Spleen (tissue), 11 donors: Measurements from ENCODE around the gene BAIAP2L1. TPM values are rescaled to one million over a fixed set of nuclear protein-coding genes. Genes with fewer than 3 reads are reported as not detected.

ENCODE experiments used
- DNase-seq: peaks from one replicate; pipeline ENCODE4 v3.0.0-alpha.2; 2020
- H3K27ac ChIP-seq, 8 donors: fragments of 200-600 bp; sonication (generic) in 7 of 8; 1 replicate in 4 of 8; 2 replicates in 4 of 8; pipeline versions ENCODE4 v1.5.0 to v1.8.0; 2016 to 2021; ENCODE audit warnings: inconsistent platforms in 4 of 8, mild to moderate bottlenecking in 4 of 8, moderate library complexity in 1 of 8
- H3K27me3 ChIP-seq, 7 donors: fragments of 200-600 bp; sonication (generic) in 6 of 7; replicated peaks in 1 of 7; 1 replicate in 4 of 7; 2 replicates in 3 of 7; pipeline versions ENCODE4 v1.5.0 to v1.8.0; 2016 to 2021; ENCODE audit warnings: inconsistent platforms in 3 of 7, mild to moderate bottlenecking in 1 of 7
- H3K36me3 ChIP-seq, 6 donors: fragments of 200-600 bp; sonication (generic) in 5 of 6; 1 replicate in 4 of 6; 2 replicates in 2 of 6; pipeline versions ENCODE4 v1.5.0 to v1.8.0; 2016 to 2021; ENCODE audit warnings: inconsistent platforms in 2 of 6
- H3K4me1 ChIP-seq, 6 donors: fragments of 200-600 bp; sonication (generic) in 5 of 6; 1 replicate in 3 of 6; 2 replicates in 3 of 6; pipeline versions ENCODE4 v1.5.0 to v1.8.0; 2016 to 2021; ENCODE audit warnings: inconsistent platforms in 3 of 6
- H3K4me3 ChIP-seq, 8 donors: fragments of 200-600 bp; sonication (generic) in 7 of 8; 1 replicate in 4 of 8; 2 replicates in 4 of 8; pipeline versions ENCODE4 v1.5.0 to v1.8.0; 2016 to 2021; ENCODE audit warnings: inconsistent platforms in 4 of 8, mild to moderate bottlenecking in 4 of 8, moderate library complexity in 2 of 8
- H3K9me3 ChIP-seq, 8 donors: fragments of 200-600 bp; sonication (generic) in 7 of 8; 1 replicate in 4 of 8; 2 replicates in 4 of 8; pipeline versions ENCODE4 v1.5.0 to v1.8.0; 2016 to 2021; ENCODE audit warnings: inconsistent platforms in 4 of 8
- CTCF ChIP-seq, 11 experiments: fragments of 200-600 bp in 7 of 11; fragments of 450-650 bp in 4 of 11; sonication (generic) in 4 of 11; IDR thresholded peaks in 8 of 11; conservative IDR thresholded peaks in 3 of 11; 1 replicate in 7 of 11; 2 replicates in 4 of 11; pipeline versions ENCODE4 v1.4.0 to v1.8.0; 2016 to 2021; ENCODE audit warnings: antibody characterized with exemption in 11 of 11, inconsistent platforms in 4 of 11, mild to moderate bottlenecking in 1 of 11
- POLR2A ChIP-seq, 3 donors: fragments of 450-650 bp; IDR thresholded peaks; one replicate each; pipeline ENCODE4 v1.5.1; 2017; ENCODE audit warnings: antibody characterized with exemption in 3 of 3, mild to moderate bottlenecking in 1 of 3
- POLR2AphosphoS5 ChIP-seq, 3 donors: sonication (generic); formaldehyde crosslinking; IDR thresholded peaks; one replicate each; pipeline ENCODE4 v1.5.1; 2017; ENCODE audit warnings: antibody characterized with exemption in 3 of 3
- WGBS, 5 donors: extraction: QIAGEN DNeasy Blood & Tissue Kit in 3 of 5; methylation state at CpG; one replicate each; pipeline versions ENCODE4 v1.1.5 to v1.1.7; 2013 to 2018; 5-methylcytosine and 5-hydroxymethylcytosine counted together
- intact Hi-C: fragments of 100-400 bp; cut with DNase I; formaldehyde crosslinking; loops from one replicate; pipeline ENCODE4 v1.15.0; 2023; ENCODE audit warnings: low total_unique reads
- polyA plus RNA-seq, 3 donors: library from polyadenylated mRNA; stranded (reverse); fragments of 200-250 nt; gene quantifications; one replicate each; pipeline ENCODE4 v1.2.1, GENCODE V29; 2013
- total RNA-seq, 7 donors: library from RNA; depleted of rRNA in 3 of 7; stranded (reverse); fragments of >200 nt in 3 of 7; fragmentation: NEBNext Ultra II Directional in 4 of 7; extraction: Animal tissue kit (Norgen Biotek cat#: 25700) in 4 of 7; gene quantifications; one replicate each; pipeline versions ENCODE4 v1.1.0 to v1.2.1, GENCODE V29; 2016 to 2021
- donor health status: healthy with polysubstance abuse.
- donor health status: DM: no; HTN: no; CAD: no; lungs with moderate emphysema.
- donor health status: DM: no; HTN: no; CAD: no.
- donor health status: Bipolar disorder and iron deficiency.
- donor health status: healthy.
- donor health status: DM: no; HTN: no; CAD: no.
- donor health status: DM: yes; HTN: yes; CAD: no.

BAIAP2L1 gene
- total and polyA plus RNA-seq, 10 donors: 0.72 to 2.6 (median 1.5) TPM

DNA sequence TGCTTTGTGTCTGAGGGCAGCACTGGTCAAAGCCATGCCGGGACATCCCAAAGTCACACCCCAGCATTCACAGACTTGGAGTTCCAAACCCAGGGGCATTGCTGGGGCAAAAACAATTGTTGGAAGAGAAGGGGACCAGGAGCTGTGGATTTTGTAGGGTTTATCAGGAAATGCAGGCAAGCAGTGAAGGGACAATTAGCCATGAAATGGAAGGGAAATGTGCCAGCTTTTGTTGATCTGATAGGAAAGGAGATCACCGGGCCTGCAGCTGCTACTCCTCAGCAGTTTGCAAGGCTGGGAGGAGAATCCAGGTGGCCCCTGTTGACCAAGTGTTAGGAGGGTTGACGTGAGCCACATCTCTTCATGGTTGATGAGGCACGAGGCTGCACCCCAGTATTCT, 122.0 kb downstream of the BAIAP2L1 start:
- no peak for TF ChIP-seq CTCF (IDR thresholded peaks at IDR 0.05 in 8 of 11, conservative IDR thresholded peaks at IDR 0.05 in 3 of 11)
- no peak for TF ChIP-seq POLR2AphosphoS5 (IDR thresholded peaks at IDR 0.05)
- TF ChIP-seq POLR2A (IDR thresholded peaks at IDR 0.05): no peak
- Histone ChIP-seq H3K4me3 (no peak overlapping the region), H3K36me3 (peaks cover 0 to 11% (median 0%) of the 10 kb centered on the region in 6 donors), H3K27ac (no peak overlapping the region), H3K4me1 (peaks cover 14 to 54% (median 26%) of the 10 kb centered on the region in 6 donors), H3K27me3 (no peaks in the 10 kb centered on the region), H3K9me3 (no peaks in the 10 kb centered on the region)
- WGBS, 5 donors: 77 to 89% (median 86%) methylated on average over 4 of the region's 4 CpGs
- intact Hi-C loops: no loop called here
- no peak for DNase-seq

- Histone ChIP-seq H3K27ac (no peak overlapping the region), H3K36me3 (peaks cover 0 to 6% (median 0%) of the 10 kb centered on the region in 6 donors), H3K27me3 (no peaks in the 10 kb centered on the region), H3K4me1 (peaks cover 9 to 53% (median 20%) of the 10 kb centered on the region in 6 donors), H3K4me3 (no peak overlapping the region), H3K9me3 (no peaks in the 10 kb centered on the region)
- no peak for DNase-seq
- TF ChIP-seq CTCF (IDR thresholded peaks at IDR 0.05 in 8 of 11, conservative IDR thresholded peaks at IDR 0.05 in 3 of 11): no peak
- TF ChIP-seq POLR2AphosphoS5 (IDR thresholded peaks at IDR 0.05): no peak
- TF ChIP-seq POLR2A (IDR thresholded peaks at IDR 0.05): no peak
- intact Hi-C loops: no loop called here
- 93 to 98% (median 96%) methylated on average over 4 to 5 of the region's 5 CpGs for WGBS, 5 donors
Observed at GRCh38 chr7:98278408-98278807, 122.5 kb downstream of the BAIAP2L1 start.

DNA sequence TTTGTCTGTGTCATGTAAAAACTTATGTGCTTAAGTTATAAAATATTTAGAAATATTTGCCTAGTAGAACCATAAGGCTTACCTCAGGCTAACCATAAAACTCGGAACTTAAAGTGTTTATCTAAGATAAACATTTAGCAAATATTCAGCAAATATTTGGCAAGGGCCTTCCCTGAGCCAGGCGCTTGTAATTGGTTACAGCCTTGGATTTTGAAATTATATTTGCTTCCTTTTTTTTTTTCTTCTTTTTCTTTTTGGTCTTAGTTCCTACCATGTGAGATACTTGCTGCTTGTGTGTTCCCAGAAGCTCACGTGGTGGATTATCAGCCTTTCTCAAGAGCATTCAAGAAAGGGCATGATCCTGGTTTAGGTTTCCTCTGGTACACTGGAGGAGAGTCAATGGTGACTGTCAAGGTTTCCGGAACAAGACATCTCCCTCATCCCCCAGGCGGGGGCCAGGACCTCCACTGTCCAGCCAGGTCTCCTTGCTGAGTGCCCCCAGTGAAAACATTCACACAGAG, 124.6 kb downstream of the BAIAP2L1 start:
- Histone ChIP-seq H3K36me3 (no peaks in the 10 kb centered on the region), H3K4me3 (peak overlapping the region in 1 of 8 donors; percentile 24), H3K27me3 (no peaks in the 10 kb centered on the region), H3K27ac (peak overlapping the region in 6 of 8 donors; percentile 46 to 76 (median 72)), H3K9me3 (no peaks in the 10 kb centered on the region), H3K4me1 (peaks cover 0 to 38% (median 7%) of the 10 kb centered on the region in 6 donors)
- no peak for DNase-seq
- WGBS, 5 donors: 54 to 80% (median 65%) methylated on average over 5 of the region's 5 CpGs
- TF ChIP-seq POLR2A (IDR thresholded peaks at IDR 0.05): no peak
- TF ChIP-seq CTCF (IDR thresholded peaks at IDR 0.05 in 8 of 11, conservative IDR thresholded peaks at IDR 0.05 in 3 of 11): no peak
- TF ChIP-seq POLR2AphosphoS5 (IDR thresholded peaks at IDR 0.05): peak in 1 of 3 donors; percentile 21
- intact Hi-C loops: no loop called here

- H3K9me3 ChIP-seq: no peaks in the 10 kb centered on the region
- intact Hi-C loops: no loop called here
- no peak overlapping the region for H3K4me3 ChIP-seq
- H3K27me3 ChIP-seq: no peaks in the 10 kb centered on the region
- DNase-seq: no peak
- peaks cover 0 to 32% (median under 1%) of the 10 kb centered on the region in 6 donors for H3K36me3 ChIP-seq
- 83 to 97% (median 93%) methylated on average over 3 of the region's 3 CpGs for WGBS, 5 donors
- no peak overlapping the region for H3K27ac ChIP-seq
- TF ChIP-seq POLR2A (IDR thresholded peaks at IDR 0.05): no peak
- no peak for TF ChIP-seq POLR2AphosphoS5 (IDR thresholded peaks at IDR 0.05)
- no peak for TF ChIP-seq CTCF (IDR thresholded peaks at IDR 0.05 in 8 of 11, conservative IDR thresholded peaks at IDR 0.05 in 3 of 11)
- no peaks in the 10 kb centered on the region for H3K4me1 ChIP-seq
Observed at GRCh38 chr7:98267303-98267702, 133.6 kb downstream of the BAIAP2L1 start.
